Panc1 (cell line): ENCODE results near the gene FAM24A.

ENCODE experiments used
- TF ChIP-seq, protein P1 (sequence below): fragments of 450-650 bp; IDR thresholded peaks from 2 replicates; pipeline ENCODE4 v1.5.1; 2017; ENCODE audit warnings: mild to moderate bottlenecking
- TF ChIP-seq, protein P2 (sequence below), 2 experiments: IDR thresholded peaks; 2 replicates each; pipeline ENCODE4 v1.6.1; 2011 to 2012; ENCODE audit warnings: low read depth in 2 of 2, control low read depth in 1 of 2, low read length in 1 of 2, mild to moderate bottlenecking in 1 of 2, moderate library complexity in 1 of 2; ENCODE audit not compliant: insufficient read depth in 1 of 2

DNA sequence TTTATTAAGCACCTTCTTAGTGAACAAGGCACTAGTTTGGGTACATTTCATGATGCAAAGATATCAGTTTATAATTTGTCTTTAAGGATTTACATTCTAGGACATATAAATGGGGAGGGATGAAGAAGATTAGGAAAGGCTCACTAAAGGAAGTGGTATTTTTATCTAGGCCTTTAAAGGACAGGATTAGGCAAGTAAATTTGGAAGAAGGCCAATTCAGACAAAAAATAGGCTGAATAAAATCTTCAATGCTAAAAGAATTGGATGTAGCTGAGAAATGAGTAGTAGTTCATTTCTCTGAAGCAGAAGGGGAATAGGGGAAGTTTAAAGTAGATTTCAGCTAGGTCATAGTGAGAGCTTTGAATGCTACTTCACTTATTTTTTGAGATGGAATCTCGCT is 26.2 kb upstream of the FAM24A start:
- TF ChIP-seq, protein P1, sequence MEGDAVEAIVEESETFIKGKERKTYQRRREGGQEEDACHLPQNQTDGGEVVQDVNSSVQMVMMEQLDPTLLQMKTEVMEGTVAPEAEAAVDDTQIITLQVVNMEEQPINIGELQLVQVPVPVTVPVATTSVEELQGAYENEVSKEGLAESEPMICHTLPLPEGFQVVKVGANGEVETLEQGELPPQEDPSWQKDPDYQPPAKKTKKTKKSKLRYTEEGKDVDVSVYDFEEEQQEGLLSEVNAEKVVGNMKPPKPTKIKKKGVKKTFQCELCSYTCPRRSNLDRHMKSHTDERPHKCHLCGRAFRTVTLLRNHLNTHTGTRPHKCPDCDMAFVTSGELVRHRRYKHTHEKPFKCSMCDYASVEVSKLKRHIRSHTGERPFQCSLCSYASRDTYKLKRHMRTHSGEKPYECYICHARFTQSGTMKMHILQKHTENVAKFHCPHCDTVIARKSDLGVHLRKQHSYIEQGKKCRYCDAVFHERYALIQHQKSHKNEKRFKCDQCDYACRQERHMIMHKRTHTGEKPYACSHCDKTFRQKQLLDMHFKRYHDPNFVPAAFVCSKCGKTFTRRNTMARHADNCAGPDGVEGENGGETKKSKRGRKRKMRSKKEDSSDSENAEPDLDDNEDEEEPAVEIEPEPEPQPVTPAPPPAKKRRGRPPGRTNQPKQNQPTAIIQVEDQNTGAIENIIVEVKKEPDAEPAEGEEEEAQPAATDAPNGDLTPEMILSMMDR = no peak
- TF ChIP-seq, protein P2, sequence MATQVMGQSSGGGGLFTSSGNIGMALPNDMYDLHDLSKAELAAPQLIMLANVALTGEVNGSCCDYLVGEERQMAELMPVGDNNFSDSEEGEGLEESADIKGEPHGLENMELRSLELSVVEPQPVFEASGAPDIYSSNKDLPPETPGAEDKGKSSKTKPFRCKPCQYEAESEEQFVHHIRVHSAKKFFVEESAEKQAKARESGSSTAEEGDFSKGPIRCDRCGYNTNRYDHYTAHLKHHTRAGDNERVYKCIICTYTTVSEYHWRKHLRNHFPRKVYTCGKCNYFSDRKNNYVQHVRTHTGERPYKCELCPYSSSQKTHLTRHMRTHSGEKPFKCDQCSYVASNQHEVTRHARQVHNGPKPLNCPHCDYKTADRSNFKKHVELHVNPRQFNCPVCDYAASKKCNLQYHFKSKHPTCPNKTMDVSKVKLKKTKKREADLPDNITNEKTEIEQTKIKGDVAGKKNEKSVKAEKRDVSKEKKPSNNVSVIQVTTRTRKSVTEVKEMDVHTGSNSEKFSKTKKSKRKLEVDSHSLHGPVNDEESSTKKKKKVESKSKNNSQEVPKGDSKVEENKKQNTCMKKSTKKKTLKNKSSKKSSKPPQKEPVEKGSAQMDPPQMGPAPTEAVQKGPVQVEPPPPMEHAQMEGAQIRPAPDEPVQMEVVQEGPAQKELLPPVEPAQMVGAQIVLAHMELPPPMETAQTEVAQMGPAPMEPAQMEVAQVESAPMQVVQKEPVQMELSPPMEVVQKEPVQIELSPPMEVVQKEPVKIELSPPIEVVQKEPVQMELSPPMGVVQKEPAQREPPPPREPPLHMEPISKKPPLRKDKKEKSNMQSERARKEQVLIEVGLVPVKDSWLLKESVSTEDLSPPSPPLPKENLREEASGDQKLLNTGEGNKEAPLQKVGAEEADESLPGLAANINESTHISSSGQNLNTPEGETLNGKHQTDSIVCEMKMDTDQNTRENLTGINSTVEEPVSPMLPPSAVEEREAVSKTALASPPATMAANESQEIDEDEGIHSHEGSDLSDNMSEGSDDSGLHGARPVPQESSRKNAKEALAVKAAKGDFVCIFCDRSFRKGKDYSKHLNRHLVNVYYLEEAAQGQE (IDR thresholded peaks at IDR 0.05; ENCODE audit: insufficient read depth in 1 of 2, low read depth in 2 of 2, low read length in 1 of 2) = no peak
